IPS DF 6.9 (cell line): ENCODE results near the gene SHC2.

Source experiments
- DNase-seq: peaks from one replicate; pipeline ENCODE4 v3.0.0-alpha.2; 2013; ENCODE audit warnings: low read depth, low spot score
- H3K27ac ChIP-seq: one replicate; pipeline ENCODE4 v1.5.1; 2013; ENCODE audit warnings: low read length, control low read depth
- H3K27me3 ChIP-seq: 2 replicates; pipeline ENCODE4 v1.6.1; 2013; ENCODE audit warnings: mild to moderate bottlenecking, low read length; ENCODE audit not compliant: control insufficient read depth, insufficient read depth
- H3K36me3 ChIP-seq: 2 replicates; pipeline ENCODE4 v1.6.1; 2013; ENCODE audit warnings: low read length; ENCODE audit not compliant: control insufficient read depth, insufficient read depth
- H3K4me1 ChIP-seq: 2 replicates; pipeline ENCODE4 v1.6.1; 2013; ENCODE audit warnings: low read length; ENCODE audit not compliant: control insufficient read depth, insufficient read depth
- H3K4me3 ChIP-seq: 2 replicates; pipeline ENCODE4 v1.5.1; 2013; ENCODE audit warnings: mild to moderate bottlenecking, low read length
- H3K9me3 ChIP-seq: 2 replicates; pipeline ENCODE4 v1.6.1; 2013; ENCODE audit warnings: low read length, inconsistent platforms; ENCODE audit not compliant: control insufficient read depth, insufficient read depth
- WGBS: extraction: QIAGEN DNeasy Blood & Tissue Kit; methylation state at CpG from one replicate; pipeline ENCODE4 v1.1.7; 2013; ENCODE audit warnings: mixed read lengths, missing lambda C conversion rate; ENCODE audit not compliant: insufficient read length, insufficient coverage; 5-methylcytosine and 5-hydroxymethylcytosine counted together

Gene SHC2

GRCh38 chr19:377801-378581 is 82.8 kb downstream of the SHC2 start:
- Histone ChIP-seq H3K27ac (no peak overlapping the region), H3K4me3 (no peak overlapping the region), H3K36me3 (no peaks in the 10 kb centered on the region), H3K9me3 (no peaks in the 10 kb centered on the region), H3K27me3 (no peaks in the 10 kb centered on the region), H3K4me1 (no peaks in the 10 kb centered on the region)
- WGBS, result no CpG with 5 or more reads among the region's 38 CpGs
- no peak for DNase-seq

- no peak for DNase-seq
- no CpG with 5 or more reads among the region's 8 CpGs for WGBS
- Histone ChIP-seq H3K4me3 (no peak overlapping the region), H3K27ac (no peak overlapping the region), H3K36me3 (no peaks in the 10 kb centered on the region), H3K9me3 (no peaks in the 10 kb centered on the region), H3K27me3 (no peaks in the 10 kb centered on the region), H3K4me1 (no peaks in the 10 kb centered on the region)
Measured at GRCh38 chr19:376111-376470, 84.7 kb downstream of the SHC2 start.

GRCh38 chr19:375395-376110 is 85.3 kb downstream of the SHC2 start:
- Histone ChIP-seq H3K4me1 (no peaks in the 10 kb centered on the region), H3K27me3 (no peaks in the 10 kb centered on the region), H3K36me3 (no peaks in the 10 kb centered on the region), H3K9me3 (no peaks in the 10 kb centered on the region), H3K27ac (no peak overlapping the region), H3K4me3 (no peak overlapping the region)
- WGBS, result no CpG with 5 or more reads among the region's 43 CpGs
- DNase-seq, result no peak

GRCh38 chr19:374886-375235 is 86.0 kb downstream of the SHC2 start:
- WGBS, result no CpG with 5 or more reads among the region's 17 CpGs
- Histone ChIP-seq H3K9me3 (no peaks in the 10 kb centered on the region), H3K36me3 (no peaks in the 10 kb centered on the region), H3K4me3 (no peak overlapping the region), H3K27me3 (no peaks in the 10 kb centered on the region), H3K27ac (no peak overlapping the region), H3K4me1 (no peaks in the 10 kb centered on the region)
- DNase-seq, result no peak

- DNase-seq, result no peak
- Histone ChIP-seq H3K9me3 (no peaks in the 10 kb centered on the region), H3K4me3 (no peak overlapping the region), H3K36me3 (no peaks in the 10 kb centered on the region), H3K27ac (no peak overlapping the region), H3K27me3 (no peaks in the 10 kb centered on the region), H3K4me1 (no peaks in the 10 kb centered on the region)
- no CpG with 5 or more reads among the region's 23 CpGs for WGBS
Measured at GRCh38 chr19:374183-374885, 86.5 kb downstream of the SHC2 start.

- H3K4me1 ChIP-seq, result no peaks in the 10 kb centered on the region
- no peak overlapping the region for H3K4me3 ChIP-seq
- DNase-seq, result no peak
- H3K36me3 ChIP-seq, result no peaks in the 10 kb centered on the region
- H3K9me3 ChIP-seq, result no peaks in the 10 kb centered on the region
- no peaks in the 10 kb centered on the region for H3K27me3 ChIP-seq
- no CpG with 5 or more reads among the region's 24 CpGs for WGBS
- no peak overlapping the region for H3K27ac ChIP-seq
Measured at GRCh38 chr19:373391-374182, 87.2 kb downstream of the SHC2 start.

GRCh38 chr19:372306-372890 is 88.4 kb downstream of the SHC2 start:
- Histone ChIP-seq H3K9me3 (no peaks in the 10 kb centered on the region), H3K36me3 (no peaks in the 10 kb centered on the region), H3K4me3 (no peak overlapping the region), H3K27me3 (no peaks in the 10 kb centered on the region), H3K4me1 (no peaks in the 10 kb centered on the region), H3K27ac (no peak overlapping the region)
- no CpG with 5 or more reads among the region's 14 CpGs for WGBS
- no peak for DNase-seq

GRCh38 chr19:371501-372168 is 89.2 kb downstream of the SHC2 start:
- no CpG with 5 or more reads among the region's 17 CpGs for WGBS
- Histone ChIP-seq H3K27ac (no peak overlapping the region), H3K36me3 (no peaks in the 10 kb centered on the region), H3K9me3 (no peaks in the 10 kb centered on the region), H3K4me3 (no peak overlapping the region), H3K4me1 (no peaks in the 10 kb centered on the region), H3K27me3 (no peaks in the 10 kb centered on the region)
- no peak for DNase-seq

- Histone ChIP-seq H3K4me3 (no peak overlapping the region), H3K27me3 (no peaks in the 10 kb centered on the region), H3K9me3 (no peaks in the 10 kb centered on the region), H3K4me1 (no peaks in the 10 kb centered on the region), H3K27ac (no peak overlapping the region), H3K36me3 (no peaks in the 10 kb centered on the region)
- no CpG with 5 or more reads among the region's 43 CpGs for WGBS
- DNase-seq, result no peak
Measured at GRCh38 chr19:370641-371330, 90.0 kb downstream of the SHC2 start.
